IPS-15b (cell line): ENCODE data around the gene CKLF.

Experiments
- H3K27me3 ChIP-seq: one replicate; pipeline ENCODE4 v1.6.1; 2013; ENCODE audit warnings: low read length; ENCODE audit not compliant: control insufficient read depth, insufficient read depth
- H3K36me3 ChIP-seq: one replicate; pipeline ENCODE4 v1.6.1; 2013; ENCODE audit warnings: low read length; ENCODE audit not compliant: control insufficient read depth, insufficient read depth
- H3K4me1 ChIP-seq: one replicate; pipeline ENCODE4 v1.6.1; 2013; ENCODE audit warnings: mild to moderate bottlenecking, low read length; ENCODE audit not compliant: control insufficient read depth, insufficient read depth
- H3K4me3 ChIP-seq: one replicate; pipeline ENCODE4 v1.5.1; 2013; ENCODE audit warnings: low read depth, low read length
- H3K9ac ChIP-seq: one replicate; pipeline ENCODE4 v1.6.1; 2013; ENCODE audit warnings: low read depth, mild to moderate bottlenecking, low read length
- H3K9me3 ChIP-seq: one replicate; pipeline ENCODE4 v1.6.1; 2013; ENCODE audit warnings: mild to moderate bottlenecking, low read length; ENCODE audit not compliant: control insufficient read depth, insufficient read depth

CKLF gene

GRCh38 chr16:66520406-66521170, 31.8 kb upstream of the CKLF start:
- Histone ChIP-seq H3K36me3 (no peaks in the 10 kb centered on the region), H3K4me3 (no peak overlapping the region), H3K27me3 (no peaks in the 10 kb centered on the region), H3K9me3 (no peaks in the 10 kb centered on the region), H3K9ac (no peak overlapping the region), H3K4me1 (no peaks in the 10 kb centered on the region)

DNA sequence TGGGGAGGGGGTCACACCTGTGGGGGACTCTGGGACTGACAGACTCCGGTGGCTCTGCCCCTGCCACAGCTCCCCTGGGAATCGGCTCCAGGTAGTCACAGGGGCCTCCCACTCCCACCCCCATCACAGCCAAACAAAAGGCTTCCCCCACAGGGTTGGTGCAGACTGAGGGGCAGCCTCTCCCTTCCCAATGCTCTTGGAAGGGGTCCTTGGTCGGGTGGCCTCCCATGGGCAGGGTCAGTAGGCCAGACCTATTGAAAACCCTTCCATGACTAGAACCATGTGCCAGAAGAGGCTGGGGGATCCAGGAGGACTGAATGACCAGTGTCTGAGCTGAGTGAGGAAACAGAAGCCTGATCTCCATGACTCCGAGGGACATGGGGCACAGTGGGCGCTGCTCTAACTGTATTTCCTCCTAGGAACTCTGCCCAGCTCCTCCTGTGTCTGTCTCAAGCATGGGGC, 31.1 kb upstream of the CKLF start:
- no peak overlapping the region for H3K9ac ChIP-seq
- no peaks in the 10 kb centered on the region for H3K36me3 ChIP-seq
- no peaks in the 10 kb centered on the region for H3K4me1 ChIP-seq

GRCh38 chr16:66521951-66522771, 30.2 kb upstream of the CKLF start:
- Histone ChIP-seq H3K9me3 (no peaks in the 10 kb centered on the region), H3K4me1 (no peaks in the 10 kb centered on the region), H3K4me3 (no peak overlapping the region), H3K27me3 (no peaks in the 10 kb centered on the region), H3K36me3 (no peaks in the 10 kb centered on the region), H3K9ac (no peak overlapping the region)

More for the DNA sequence above, 31.1 kb upstream of the CKLF start:
- H3K9me3 ChIP-seq, result no peaks in the 10 kb centered on the region
- no peak overlapping the region for H3K4me3 ChIP-seq
- H3K27me3 ChIP-seq, result no peaks in the 10 kb centered on the region

DNA sequence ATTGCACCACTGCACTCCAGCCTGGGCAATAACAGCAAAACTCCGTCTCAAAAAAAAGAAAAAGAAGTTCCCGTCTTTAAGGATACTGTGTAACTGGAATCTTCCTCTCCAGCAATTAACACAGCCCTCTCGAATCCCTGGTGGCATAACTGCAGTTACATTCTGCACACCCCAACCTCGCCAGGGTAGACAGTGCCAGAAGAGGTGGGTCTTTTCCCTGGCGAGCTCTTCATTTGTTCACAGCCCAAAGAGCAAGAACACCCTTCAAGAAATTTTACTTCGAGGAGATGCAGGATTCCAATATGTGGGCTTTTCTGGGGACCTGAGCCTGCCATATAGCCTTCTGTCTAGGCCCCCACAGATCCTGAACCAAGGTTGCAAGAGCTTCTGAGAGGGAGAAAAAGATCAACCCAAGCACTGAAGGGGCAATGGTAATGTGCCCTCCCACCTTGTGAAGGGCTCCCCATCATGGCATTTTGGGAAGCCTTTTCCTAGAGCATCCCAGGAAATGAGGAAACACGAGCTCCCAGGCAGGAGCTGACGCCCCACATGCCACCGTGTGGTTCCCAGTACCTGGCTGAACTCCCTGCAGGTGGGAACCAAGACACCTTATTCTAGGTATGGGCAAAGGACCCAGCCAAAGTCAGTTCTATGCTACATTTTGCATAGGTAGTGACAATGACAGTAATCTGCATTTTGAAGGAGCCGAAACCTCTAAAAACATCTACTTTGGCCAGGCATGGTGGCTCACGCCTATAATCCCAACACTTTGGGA, 29.4 kb upstream of the CKLF start:
- Histone ChIP-seq H3K36me3 (no peaks in the 10 kb centered on the region), H3K4me1 (no peaks in the 10 kb centered on the region), H3K9me3 (no peaks in the 10 kb centered on the region), H3K4me3 (no peak overlapping the region), H3K9ac (no peak overlapping the region), H3K27me3 (no peaks in the 10 kb centered on the region)

- H3K27me3 ChIP-seq, result no peaks in the 10 kb centered on the region
- no peaks in the 10 kb centered on the region for H3K36me3 ChIP-seq
- no peaks in the 10 kb centered on the region for H3K4me1 ChIP-seq
- H3K4me3 ChIP-seq, result no peak overlapping the region
- H3K9me3 ChIP-seq, result no peaks in the 10 kb centered on the region
- H3K9ac ChIP-seq, result no peak overlapping the region
Measured at GRCh38 chr16:66523861-66524354, 28.5 kb upstream of the CKLF start.

GRCh38 chr16:66524601-66525164, 27.7 kb upstream of the CKLF start:
- Histone ChIP-seq H3K36me3 (no peaks in the 10 kb centered on the region), H3K4me1 (no peaks in the 10 kb centered on the region), H3K27me3 (no peaks in the 10 kb centered on the region), H3K4me3 (no peak overlapping the region), H3K9me3 (no peaks in the 10 kb centered on the region), H3K9ac (no peak overlapping the region)

GRCh38 chr16:66525396-66526180, 26.8 kb upstream of the CKLF start:
- no peaks in the 10 kb centered on the region for H3K9me3 ChIP-seq
- no peak overlapping the region for H3K9ac ChIP-seq
- no peaks in the 10 kb centered on the region for H3K4me1 ChIP-seq
- no peak overlapping the region for H3K4me3 ChIP-seq
- no peaks in the 10 kb centered on the region for H3K27me3 ChIP-seq
- H3K36me3 ChIP-seq, result no peaks in the 10 kb centered on the region

- H3K36me3 ChIP-seq, result no peaks in the 10 kb centered on the region
- no peaks in the 10 kb centered on the region for H3K9me3 ChIP-seq
- no peak overlapping the region for H3K4me3 ChIP-seq
Measured at GRCh38 chr16:66528294-66528693, 24.1 kb upstream of the CKLF start.

GRCh38 chr16:66529475-66529874, 22.9 kb upstream of the CKLF start:
- no peak overlapping the region for H3K9ac ChIP-seq
- H3K36me3 ChIP-seq, result no peaks in the 10 kb centered on the region
- no peaks in the 10 kb centered on the region for H3K9me3 ChIP-seq
- no peaks in the 10 kb centered on the region for H3K4me1 ChIP-seq
- H3K27me3 ChIP-seq, result no peaks in the 10 kb centered on the region
- no peak overlapping the region for H3K4me3 ChIP-seq

More at GRCh38 chr16:66528294-66528693, 24.1 kb upstream of the CKLF start:
- Histone ChIP-seq H3K9ac (no peak overlapping the region), H3K27me3 (no peaks in the 10 kb centered on the region), H3K4me1 (no peaks in the 10 kb centered on the region)

- H3K27me3 ChIP-seq, result no peaks in the 10 kb centered on the region
- H3K4me3 ChIP-seq, result no peak overlapping the region
- no peaks in the 10 kb centered on the region for H3K9me3 ChIP-seq
- H3K4me1 ChIP-seq, result no peaks in the 10 kb centered on the region
- no peaks in the 10 kb centered on the region for H3K36me3 ChIP-seq
- no peak overlapping the region for H3K9ac ChIP-seq
Measured at GRCh38 chr16:66534376-66534799, 18.0 kb upstream of the CKLF start.
